Measurements from ENCODE around the gene MEIS1.

The MEIS1 gene

GRCh38 chr2:66452214-66452613 lies 17.3 kb downstream of the MEIS1 start:
- no peak for TF ChIP-seq CTCF (IDR thresholded peaks at IDR 0.05; ENCODE audit: unreplicated experiment in 3 of 3)
- Mint-ChIP-seq H3K27ac (peak overlapping the region in 1 of 3 experiments; percentile 60), H3K9me3 (no peaks in the 10 kb centered on the region), H3K36me3 (ENCODE audit: low read depth) (peaks cover 75% of the 10 kb centered on the region), H3K4me3 (peak overlapping the region in 1 of 3 experiments; percentile 73), H3K4me1 (peaks cover 53% of the 10 kb centered on the region), H3K27me3 (ENCODE audit: low read depth) (no peaks in the 10 kb centered on the region)

GRCh38 chr2:66452917-66453316 lies 18.0 kb downstream of the MEIS1 start:
- Mint-ChIP-seq H3K27me3 (ENCODE audit: low read depth) (no peaks in the 10 kb centered on the region), H3K4me3 (peak overlapping the region in 2 of 3 experiments; percentile 68 to 73), H3K4me1 (peaks cover 48% of the 10 kb centered on the region), H3K36me3 (ENCODE audit: low read depth) (peaks cover 76% of the 10 kb centered on the region), H3K9me3 (no peaks in the 10 kb centered on the region), H3K27ac (peak overlapping the region in 1 of 3 experiments; percentile 60)
- no peak for TF ChIP-seq CTCF (IDR thresholded peaks at IDR 0.05; ENCODE audit: unreplicated experiment in 3 of 3)

- Mint-ChIP-seq H3K27me3 (ENCODE audit: low read depth) (no peaks in the 10 kb centered on the region), H3K36me3 (ENCODE audit: low read depth) (peaks cover 91% of the 10 kb centered on the region), H3K4me1 (peaks cover 59% of the 10 kb centered on the region), H3K27ac (no peak overlapping the region), H3K9me3 (no peaks in the 10 kb centered on the region), H3K4me3 (no peak overlapping the region)
- TF ChIP-seq CTCF (IDR thresholded peaks at IDR 0.05; ENCODE audit: unreplicated experiment in 3 of 3), result no peak
These were observed 20.6 kb downstream of the MEIS1 start for GRCh38 chr2:66455490-66455889.

- Mint-ChIP-seq H3K4me3 (peak overlapping the region in 1 of 3 experiments; percentile 14), H3K27me3 (ENCODE audit: low read depth) (no peaks in the 10 kb centered on the region), H3K36me3 (ENCODE audit: low read depth) (peaks cover 85% of the 10 kb centered on the region), H3K9me3 (no peaks in the 10 kb centered on the region), H3K27ac (peak overlapping the region; percentile 9 to 64 (median 12)), H3K4me1 (peaks cover 56% of the 10 kb centered on the region)
- no peak for TF ChIP-seq CTCF (IDR thresholded peaks at IDR 0.05; ENCODE audit: unreplicated experiment in 3 of 3)
These were observed 21.5 kb downstream of the MEIS1 start for GRCh38 chr2:66456183-66457041.

- H3K4me1 Mint-ChIP-seq, result peaks cover 59% of the 10 kb centered on the region
These were observed 22.6 kb downstream of the MEIS1 start for GRCh38 chr2:66457545-66457944.

More at GRCh38 chr2:66457545-66457944, 22.6 kb downstream of the MEIS1 start:
- H3K9me3 Mint-ChIP-seq, result no peaks in the 10 kb centered on the region
- TF ChIP-seq CTCF (IDR thresholded peaks at IDR 0.05; ENCODE audit: unreplicated experiment in 3 of 3), result no peak
- H3K27ac Mint-ChIP-seq, result no peak overlapping the region
- no peak overlapping the region for H3K4me3 Mint-ChIP-seq
- H3K36me3 Mint-ChIP-seq (ENCODE audit: low read depth), result peaks cover 87% of the 10 kb centered on the region
- H3K27me3 Mint-ChIP-seq (ENCODE audit: low read depth), result no peaks in the 10 kb centered on the region
